ENCODE measurements around the gene NFIX. TPM values are rescaled to one million over a fixed set of nuclear protein-coding genes. Genes with fewer than 3 reads are reported as not detected.

The NFIX gene
- total and polyA plus RNA-seq, 7 donors, result 10.6 to 104 (median 44.1) TPM

DNA sequence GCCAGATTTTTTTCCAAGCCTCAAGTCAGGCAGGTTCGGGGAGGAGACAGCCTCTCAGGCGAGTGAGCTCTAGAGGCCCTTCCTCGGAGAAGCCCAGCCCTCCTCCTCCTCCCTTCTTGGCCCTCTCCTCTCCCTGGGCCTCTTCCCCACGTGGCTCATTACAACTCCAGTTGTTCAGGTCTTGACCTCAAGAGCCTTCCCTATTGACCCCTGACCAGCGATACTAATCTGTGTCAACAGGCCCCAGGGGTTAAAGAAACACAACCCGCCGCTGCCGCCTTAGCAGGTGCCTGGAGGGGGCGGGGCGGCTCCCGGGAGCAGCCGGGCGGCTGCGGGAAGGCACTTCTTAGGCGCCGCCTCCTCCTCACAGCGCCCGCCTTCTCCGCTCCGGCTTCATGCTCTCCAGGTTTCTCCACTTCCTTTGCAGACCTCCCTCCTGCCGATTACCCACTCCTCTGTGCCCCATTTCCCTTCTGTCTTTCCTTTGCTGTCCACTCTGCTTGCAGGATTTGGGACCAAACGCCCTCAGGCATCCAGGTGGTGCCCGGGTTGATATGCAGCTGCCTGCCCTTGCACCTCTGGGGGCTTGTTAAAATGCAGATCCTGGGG, 56.4 kb downstream of the NFIX start:
- H3K4me3 ChIP-seq, result peak overlapping the region in 3 of 4 donors; percentile 12 to 20 (median 14)
- peak overlapping the region; percentile 95 to 99 (median 97) for H3K27ac ChIP-seq
- peak; percentile 85 for DNase-seq
- no peaks in the 10 kb centered on the region for H3K27me3 ChIP-seq
- 1 to 4% methylated on average over 23 of the region's 23 CpGs for WGBS, 2 donors
- H3K9me3 ChIP-seq, result no peaks in the 10 kb centered on the region
- H3K4me1 ChIP-seq, result peaks cover 0 to 89% (median 85%) of the 10 kb centered on the region in 4 donors
- no peaks in the 10 kb centered on the region for H3K36me3 ChIP-seq
- intact Hi-C loops (cut with DNase I), result no loop called here
- TF ChIP-seq, protein P1, sequence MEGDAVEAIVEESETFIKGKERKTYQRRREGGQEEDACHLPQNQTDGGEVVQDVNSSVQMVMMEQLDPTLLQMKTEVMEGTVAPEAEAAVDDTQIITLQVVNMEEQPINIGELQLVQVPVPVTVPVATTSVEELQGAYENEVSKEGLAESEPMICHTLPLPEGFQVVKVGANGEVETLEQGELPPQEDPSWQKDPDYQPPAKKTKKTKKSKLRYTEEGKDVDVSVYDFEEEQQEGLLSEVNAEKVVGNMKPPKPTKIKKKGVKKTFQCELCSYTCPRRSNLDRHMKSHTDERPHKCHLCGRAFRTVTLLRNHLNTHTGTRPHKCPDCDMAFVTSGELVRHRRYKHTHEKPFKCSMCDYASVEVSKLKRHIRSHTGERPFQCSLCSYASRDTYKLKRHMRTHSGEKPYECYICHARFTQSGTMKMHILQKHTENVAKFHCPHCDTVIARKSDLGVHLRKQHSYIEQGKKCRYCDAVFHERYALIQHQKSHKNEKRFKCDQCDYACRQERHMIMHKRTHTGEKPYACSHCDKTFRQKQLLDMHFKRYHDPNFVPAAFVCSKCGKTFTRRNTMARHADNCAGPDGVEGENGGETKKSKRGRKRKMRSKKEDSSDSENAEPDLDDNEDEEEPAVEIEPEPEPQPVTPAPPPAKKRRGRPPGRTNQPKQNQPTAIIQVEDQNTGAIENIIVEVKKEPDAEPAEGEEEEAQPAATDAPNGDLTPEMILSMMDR (IDR thresholded peaks at IDR 0.05), result no peak
- TF ChIP-seq POLR2AphosphoS5 (IDR thresholded peaks at IDR 0.05) (peak in 1 of 4 donors; percentile 12), POLR2A (IDR thresholded peaks at IDR 0.05) (no peak)

DNA sequence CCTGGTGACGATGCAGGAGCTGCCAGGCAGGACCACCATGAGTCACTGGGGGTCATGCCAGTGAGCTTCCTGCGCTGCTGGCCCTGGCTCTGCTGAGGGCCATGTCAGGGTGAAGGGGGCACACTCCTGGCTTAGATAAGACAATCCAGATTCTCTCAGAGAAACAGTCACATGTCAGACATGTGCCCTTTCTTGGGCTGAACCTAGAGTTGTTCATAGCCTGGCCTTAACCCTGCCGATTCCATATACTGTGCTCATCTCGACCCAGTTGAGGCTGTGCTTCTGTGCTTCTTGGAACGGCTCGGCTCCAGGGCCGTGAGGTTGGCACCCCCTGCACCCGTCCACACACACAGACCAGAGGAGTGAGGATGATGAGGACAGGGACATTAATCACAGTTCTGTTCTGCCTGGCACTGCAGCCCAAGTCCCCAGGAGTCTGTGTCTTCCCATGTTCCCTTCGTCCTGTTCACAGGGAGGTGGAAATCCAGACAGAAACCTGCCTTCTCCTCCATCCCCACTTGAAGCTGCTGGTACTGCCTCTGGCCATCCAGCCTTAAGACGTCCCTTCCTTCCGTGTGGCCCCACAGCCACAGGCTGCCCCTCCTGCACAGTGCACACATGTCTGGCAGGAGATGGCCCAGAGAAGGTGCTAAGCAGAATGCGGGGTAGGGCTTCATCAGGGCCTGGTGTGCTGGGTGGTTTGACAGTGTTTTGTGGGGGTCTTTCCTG, 57.3 kb downstream of the NFIX start:
- H3K27me3 ChIP-seq, result no peaks in the 10 kb centered on the region
- no peak overlapping the region for H3K4me3 ChIP-seq
- H3K27ac ChIP-seq, result peak overlapping the region; percentile 95 to 99 (median 97)
- WGBS, 2 donors, result 77 to 81% methylated on average over 12 of the region's 12 CpGs
- intact Hi-C loops (cut with DNase I), result no loop called here
- DNase-seq, result no peak
- TF ChIP-seq, protein P1 (IDR thresholded peaks at IDR 0.05), result no peak
- no peak for TF ChIP-seq POLR2AphosphoS5 (IDR thresholded peaks at IDR 0.05)
- no peak for TF ChIP-seq POLR2A (IDR thresholded peaks at IDR 0.05)
- no peak for TF ChIP-seq EP300 (IDR thresholded peaks at IDR 0.05)
- no peaks in the 10 kb centered on the region for H3K36me3 ChIP-seq
- no peaks in the 10 kb centered on the region for H3K9me3 ChIP-seq
- peaks cover 0 to 95% (median 87%) of the 10 kb centered on the region in 4 donors for H3K4me1 ChIP-seq

DNA sequence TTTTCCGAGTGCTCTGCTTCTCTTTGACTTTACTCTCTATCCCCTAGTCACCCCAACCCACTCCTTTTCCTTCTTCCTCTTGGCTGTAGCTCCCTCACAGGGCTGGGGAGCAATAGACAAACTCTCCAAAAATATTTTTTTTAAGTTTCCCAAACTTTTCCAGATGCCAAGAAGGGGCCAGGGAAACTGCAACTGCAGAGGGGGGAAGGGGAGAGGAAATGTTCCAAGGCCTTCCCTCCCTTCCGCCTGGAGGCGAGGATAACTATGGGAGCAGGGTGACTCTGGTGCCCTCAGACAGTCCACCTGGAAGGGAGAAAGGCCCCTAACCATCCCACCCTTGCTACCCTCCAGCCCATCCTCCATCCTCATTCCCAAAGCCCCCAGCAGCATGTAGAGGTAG, 58.0 kb downstream of the NFIX start:
- 71 to 78% methylated on average over 3 of the region's 3 CpGs for WGBS, 2 donors
- DNase-seq, result no peak
- Histone ChIP-seq H3K9me3 (no peaks in the 10 kb centered on the region), H3K27me3 (no peaks in the 10 kb centered on the region), H3K4me1 (peaks cover 0 to 95% (median 90%) of the 10 kb centered on the region in 4 donors), H3K36me3 (no peaks in the 10 kb centered on the region), H3K27ac (peak overlapping the region; percentile 95 to 99 (median 97)), H3K4me3 (no peak overlapping the region)
- intact Hi-C loops (cut with DNase I), result no loop called here
- TF ChIP-seq POLR2AphosphoS5 (IDR thresholded peaks at IDR 0.05) (no peak), POLR2A (IDR thresholded peaks at IDR 0.05) (no peak), EP300 (IDR thresholded peaks at IDR 0.05) (no peak)
- TF ChIP-seq, protein P1 (IDR thresholded peaks at IDR 0.05), result no peak

DNA sequence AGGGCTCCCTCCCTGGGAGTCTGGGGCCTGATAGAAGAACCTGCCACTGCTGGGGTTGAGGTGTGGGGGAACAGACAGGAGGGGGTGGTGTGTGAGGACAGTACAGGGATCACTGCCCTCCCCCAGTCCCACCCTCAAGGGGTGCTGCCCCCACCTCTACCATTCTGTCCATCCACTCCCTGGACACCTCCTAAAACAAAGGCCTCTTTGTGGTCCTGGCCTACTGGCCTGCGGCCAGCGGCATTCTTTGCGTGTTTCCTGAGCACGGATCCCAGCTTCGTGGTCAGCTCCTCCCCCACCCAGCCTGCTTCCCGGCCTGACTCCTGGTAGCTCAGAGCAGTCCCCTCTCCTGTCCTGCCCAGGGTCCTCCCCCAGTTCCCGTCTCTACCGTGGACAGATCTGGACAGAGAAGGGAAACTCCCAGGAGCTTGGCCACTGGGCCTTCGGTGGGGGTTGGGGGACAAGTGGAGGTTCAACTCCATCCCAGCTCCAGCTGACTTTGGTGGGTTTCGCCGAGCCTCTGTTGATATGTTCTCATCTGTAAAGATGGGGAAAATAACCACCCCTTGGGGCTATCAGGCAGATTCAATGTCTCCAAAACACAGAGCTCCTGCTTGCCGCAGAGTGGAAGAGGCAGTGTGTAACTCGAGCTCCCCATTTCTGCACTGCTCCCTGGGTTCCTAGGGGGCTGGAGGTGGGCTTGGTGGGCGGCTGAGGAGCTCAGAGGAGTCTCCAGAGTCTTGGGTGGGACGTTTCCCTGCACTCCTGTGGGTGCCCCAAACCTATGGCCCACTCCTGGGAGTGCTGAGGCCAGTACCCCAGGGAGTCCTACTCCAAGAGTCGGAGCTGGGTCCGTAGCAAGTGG, 58.7 kb downstream of the NFIX start:
- Histone ChIP-seq H3K4me1 (peaks cover 0 to 100% (median 98%) of the 10 kb centered on the region in 4 donors), H3K4me3 (no peak overlapping the region)
- peak; percentile 95 for DNase-seq

More for the DNA sequence above, 58.7 kb downstream of the NFIX start:
- 36 to 55% methylated on average over 17 of the region's 17 CpGs for WGBS, 2 donors
- no peaks in the 10 kb centered on the region for H3K9me3 ChIP-seq
- H3K27me3 ChIP-seq, result no peaks in the 10 kb centered on the region
- peak overlapping the region; percentile 95 to 99 (median 97) for H3K27ac ChIP-seq
- intact Hi-C loops (cut with DNase I), result no loop called here
- peak in 3 of 4 donors; percentile 34 to 64 (median 61) for TF ChIP-seq POLR2AphosphoS5 (IDR thresholded peaks at IDR 0.05)
- TF ChIP-seq, protein P1 (IDR thresholded peaks at IDR 0.05), result no peak
- H3K36me3 ChIP-seq, result no peaks in the 10 kb centered on the region

All from sigmoid colon (tissue), 7 donors.